IMR-90 (cell line): ENCODE results near the gene VEGFC. TPM values are rescaled to one million over a fixed set of nuclear protein-coding genes. Genes with fewer than 3 reads are reported as not detected.

ENCODE experiments used
- ATAC-seq: fragments of 200-7000 bp; cut with Tn5 transposase; 2 replicates; pipeline ENCODE4 v1.9.1; 2020; ENCODE audit warnings: low read depth, mild to moderate bottlenecking, moderate library complexity
- BruUV-seq: library from RNA; stranded (reverse); fragments of 400-500 nt; replicated peaks from 2 replicates; lab custom pipeline; 2021; lab: Mats Ljungman, UMichigan
- CTCF ChIA-PET: fragments of 300-600 bp; formaldehyde crosslinking; extraction: SDS; loops from one replicate; lab custom pipeline; 2021; ENCODE audit warnings: antibody characterized with exemption; lab: Yijun Ruan, JAX
- POLR2A ChIA-PET: fragments of 300-600 bp; sonication (Branson Sonifier 250); formaldehyde crosslinking; loops from one replicate; lab custom pipeline; 2022; ENCODE audit warnings: antibody characterized with exemption; ENCODE audit not compliant: unreplicated experiment; lab: Charles Lee
- DNase-seq: peaks from one replicate; pipeline ENCODE4 v3.0.0; 2013
- H2AFZ ChIP-seq: replicated peaks from 2 replicates; pipeline ENCODE3; 2013; ENCODE audit warnings: low read length, mild to moderate bottlenecking; ENCODE audit not compliant: poor library complexity
- H2AK5ac ChIP-seq: 2 replicates; pipeline ENCODE4 v1.6.1; 2013; ENCODE audit warnings: low read depth, low read length, inconsistent platforms
- H2AK9ac ChIP-seq: replicated peaks from 2 replicates; pipeline ENCODE3; 2013; ENCODE audit warnings: mild to moderate bottlenecking, low read depth, low read length, moderate library complexity; ENCODE audit not compliant: poor library complexity
- H2BK120ac ChIP-seq: 2 replicates; pipeline ENCODE4 v1.6.1; 2013; ENCODE audit warnings: low read depth, low read length, inconsistent platforms
- H2BK15ac ChIP-seq: 3 replicates; pipeline ENCODE4 v1.6.1; 2013; ENCODE audit warnings: low read depth, low read length, inconsistent platforms
- H2BK20ac ChIP-seq: 2 replicates; pipeline ENCODE4 v1.6.1; 2013; ENCODE audit warnings: low read depth, mild to moderate bottlenecking, inconsistent platforms, low read length, moderate library complexity
- H2BK5ac ChIP-seq: 2 replicates; pipeline ENCODE4 v1.6.1; 2013; ENCODE audit warnings: mild to moderate bottlenecking, low read depth, low read length, inconsistent platforms; ENCODE audit not compliant: poor library complexity, severe bottlenecking
- H3K14ac ChIP-seq: replicated peaks from 2 replicates; pipeline ENCODE4 v1.6.1; 2013; ENCODE audit warnings: low read depth, low read length, inconsistent platforms
- H3K18ac ChIP-seq: 2 replicates; pipeline ENCODE4 v1.6.1; 2013; ENCODE audit warnings: low read depth, low read length, control low read depth
- H3K23ac ChIP-seq: 2 replicates; pipeline ENCODE4 v1.6.1; 2013; ENCODE audit warnings: low read depth, low read length, inconsistent platforms
- H3K27ac ChIP-seq: 2 replicates; pipeline ENCODE4 v1.5.1; 2013; ENCODE audit warnings: mild to moderate bottlenecking, control low read depth, low read length; ENCODE audit not compliant: insufficient read depth
- H3K27me3 ChIP-seq: 2 replicates; pipeline ENCODE4 v1.6.1; 2013; ENCODE audit warnings: low read length; ENCODE audit not compliant: control insufficient read depth, insufficient read depth
- H3K36me3 ChIP-seq: 2 replicates; pipeline ENCODE4 v1.6.1; 2013; ENCODE audit warnings: low read length, mixed read lengths; ENCODE audit not compliant: control insufficient read depth, insufficient read depth
- H3K4ac ChIP-seq: 2 replicates; pipeline ENCODE4 v1.6.1; 2013; ENCODE audit warnings: low read depth, low read length, inconsistent platforms
- H3K4me1 ChIP-seq: 2 replicates; pipeline ENCODE4 v1.6.1; 2013; ENCODE audit warnings: low read length, mixed read lengths; ENCODE audit not compliant: control insufficient read depth, insufficient read depth
- H3K4me2 ChIP-seq: 2 replicates; pipeline ENCODE4 v1.6.1; 2013; ENCODE audit warnings: low read depth, mild to moderate bottlenecking, control low read depth, low read length, moderate library complexity
- H3K4me3 ChIP-seq: 2 replicates; pipeline ENCODE4 v1.5.1; 2013; ENCODE audit warnings: low read depth, mild to moderate bottlenecking, control low read depth, low read length, moderate library complexity; ENCODE audit not compliant: insufficient read depth
- H3K56ac ChIP-seq: 2 replicates; pipeline ENCODE4 v1.6.1; 2013; ENCODE audit warnings: low read length, inconsistent platforms; ENCODE audit not compliant: insufficient read depth; ENCODE audit errors: extremely low read depth
- H3K79me1 ChIP-seq, 2 experiments: 2 replicates each; pipeline ENCODE4 v1.6.1; 2013; ENCODE audit warnings: low read length in 2 of 2, inconsistent platforms in 1 of 2, low read depth in 1 of 2
- H3K9ac ChIP-seq: 2 replicates; pipeline ENCODE4 v1.6.1; 2013; ENCODE audit warnings: low read depth, low read length, control low read depth
- H3K9me1 ChIP-seq: 2 replicates; pipeline ENCODE4 v1.6.1; 2013; ENCODE audit warnings: low read length, inconsistent platforms; ENCODE audit not compliant: insufficient read depth
- H3K9me3 ChIP-seq: 2 replicates; pipeline ENCODE4 v1.6.1; 2013; ENCODE audit warnings: low read length; ENCODE audit not compliant: control insufficient read depth, insufficient read depth
- H4K20me1 ChIP-seq: 2 replicates; pipeline ENCODE4 v1.6.1; 2013; ENCODE audit warnings: low read length, inconsistent platforms; ENCODE audit not compliant: insufficient read depth
- H4K5ac ChIP-seq: 2 replicates; pipeline ENCODE4 v1.6.1; 2013; ENCODE audit warnings: mild to moderate bottlenecking, low read depth, low read length, control low read depth
- H4K8ac ChIP-seq, 2 experiments: 2 replicates each; pipeline ENCODE4 v1.6.1; 2013; ENCODE audit warnings: low read depth in 2 of 2, low read length in 2 of 2, control low read depth in 1 of 2, inconsistent platforms in 1 of 2
- H4K91ac ChIP-seq: 2 replicates; pipeline ENCODE4 v1.6.1; 2013; ENCODE audit warnings: low read depth, low read length, inconsistent platforms; ENCODE audit not compliant: insufficient read depth
- CEBPB ChIP-seq: IDR thresholded peaks from 2 replicates; pipeline ENCODE4 v1.6.1; 2012; ENCODE audit warnings: low read depth, low read length, improper control_type of control experiment
- CTCF ChIP-seq: conservative IDR thresholded peaks from 2 replicates; pipeline ENCODE4 v1.5.1; 2012; ENCODE audit warnings: mild to moderate bottlenecking, low read depth, low read length, improper control_type of control experiment
- MAFK ChIP-seq: IDR thresholded peaks from 2 replicates; pipeline ENCODE4 v1.6.1; 2012; ENCODE audit warnings: low read depth, low read length, improper control_type of control experiment
- RAD21 ChIP-seq: IDR thresholded peaks from 2 replicates; pipeline ENCODE4 v1.6.1; 2012; ENCODE audit warnings: low read length, improper control_type of control experiment
- RCOR1 ChIP-seq: IDR thresholded peaks from 2 replicates; pipeline ENCODE4 v1.6.1; 2012; ENCODE audit warnings: mild to moderate bottlenecking, low read length, improper control_type of control experiment; ENCODE audit not compliant: insufficient replicate concordance
- RFX5 ChIP-seq: IDR thresholded peaks from 2 replicates; pipeline ENCODE4 v1.8.0; 2012; ENCODE audit warnings: low read depth, mild to moderate bottlenecking, low read length, moderate library complexity
- SMC3 ChIP-seq: fragments of 150-350 bp; IDR thresholded peaks from 2 replicates; pipeline ENCODE4 v1.6.1; 2016; ENCODE audit warnings: low read depth, mild to moderate bottlenecking, antibody characterized with exemption, low read length, moderate library complexity
- USF2 ChIP-seq: fragments of 150-350 bp; IDR thresholded peaks from 2 replicates; pipeline ENCODE4 v1.6.1; 2017; ENCODE audit warnings: mild to moderate bottlenecking, antibody characterized with exemption, low read length, low read depth
- WGBS, 2 experiments: methylation state at CpG; one replicate each; pipeline versions ENCODE4 v1.1.5 to v1.1.7; 2013; ENCODE audit warnings: missing lambda C conversion rate in 2 of 2; ENCODE audit not compliant: insufficient read length in 1 of 2; ENCODE audit errors: extremely low coverage in 2 of 2; 5-methylcytosine and 5-hydroxymethylcytosine counted together
- dilution Hi-C: fragments of 300-500 bp; cut with HindIII; formaldehyde crosslinking; loops from one replicate; pipeline ENCODE4 v1.14.3; 2018; ENCODE audit warnings: low sequenced_read_pairs; ENCODE audit not compliant: unreplicated experiment
- in situ Hi-C: fragments of 300-500 bp; cut with MboI; formaldehyde crosslinking; loops from 3 replicates; pipeline ENCODE4 v1.14.3; 2019; ENCODE audit warnings: low sequenced_read_pairs, inconsistent platforms, mixed read lengths
- intact Hi-C: fragments of 100-400 bp; cut with micrococcal nuclease; formaldehyde crosslinking; loops from 2 replicates; pipeline ENCODE4 v1.10.0; 2022
- polyA plus RNA-seq, 3 experiments: library from polyadenylated mRNA; depleted of rRNA; stranded (reverse); fragments of >200 nt; gene quantifications; 2 replicates each; pipeline ENCODE4 v1.2.3, GENCODE V29; 2012; ENCODE audit warnings: low replicate concordance in 1 of 3
- total RNA-seq: library from RNA; depleted of rRNA; stranded (reverse); fragments of >200 nt; gene quantifications from 2 replicates; pipeline ENCODE4 v1.2.3, GENCODE V29; 2012

VEGFC gene
- total and polyA plus RNA-seq, 2 of the 4 experiments (the other 2 are of a cell fraction) = 22.9 to 49.7 TPM

- CTCF ChIA-PET = no interaction called here
Measured at GRCh38 chr4:176642472-176642871, 150.2 kb downstream of the VEGFC start.

More at GRCh38 chr4:176642472-176642871, 150.2 kb downstream of the VEGFC start:
- Histone ChIP-seq H3K14ac (no peak overlapping the region), H3K4me3 (no peak overlapping the region), H4K20me1 (no peaks in the 10 kb centered on the region), H3K18ac (no peak overlapping the region), H3K36me3 (no peaks in the 10 kb centered on the region), H3K27ac (no peak overlapping the region), H2AK5ac (no peak overlapping the region), H3K4me1 (no peaks in the 10 kb centered on the region), H3K4ac (no peak overlapping the region), H2AK9ac (no peak overlapping the region), H3K23ac (no peak overlapping the region), H3K4me2 (no peak overlapping the region), H3K79me1 (no peaks in the 10 kb centered on the region), H4K91ac (no peak overlapping the region), H2BK15ac (no peak overlapping the region), H3K9me1 (no peaks in the 10 kb centered on the region), H2BK5ac (no peak overlapping the region), H2BK20ac (no peak overlapping the region; the same call in 1 of the 2 replicates), H2BK120ac (no peak overlapping the region), H4K8ac (no peak overlapping the region), H4K5ac (no peak overlapping the region), H3K27me3 (no peaks in the 10 kb centered on the region), H3K56ac (no peak overlapping the region), H2AFZ (no peak overlapping the region), H3K9ac (no peak overlapping the region), H3K9me3 (no peaks in the 10 kb centered on the region)
- BruUV-seq = no TSS peak
- POLR2A ChIA-PET = no interaction called here
- no CpG with 5 or more reads among the region's 2 CpGs for WGBS, 2 experiments
- no peak for TF ChIP-seq SMC3
- no peak for TF ChIP-seq RFX5
- TF ChIP-seq CTCF = no peak
- no peak for TF ChIP-seq CEBPB
- no peak for TF ChIP-seq RAD21
- no peak for TF ChIP-seq RCOR1
- no peak for TF ChIP-seq USF2
- TF ChIP-seq MAFK = no peak
- dilution Hi-C loops (no loop called here), in situ Hi-C loops (no loop called here), intact Hi-C loops (no loop called here)
- DNase-seq (no peak), ATAC-seq (no peak)
